Fibroblast of lung (primary cell): ENCODE measurements around the gene TOX2. TPM values are rescaled to one million over a fixed set of nuclear protein-coding genes. Genes with fewer than 3 reads are reported as not detected.

Experiments used
- DNase-seq, 2 donors: peaks; one replicate each; pipeline versions ENCODE4 v3.0.0 to v3.0.0-alpha.2; 2010; ENCODE audit warnings: low read depth in 2 of 2
- H2AFZ ChIP-seq: 2 replicates; pipeline ENCODE4 v1.5.1; 2012; ENCODE audit warnings: low read length, control low read depth, inconsistent platforms
- H3K27ac ChIP-seq: 2 replicates; pipeline ENCODE4 v1.5.1; 2011; ENCODE audit warnings: low read length, control low read depth; ENCODE audit not compliant: insufficient read depth
- H3K27me3 ChIP-seq: 2 replicates; pipeline ENCODE4 v1.5.1; 2011; ENCODE audit warnings: mild to moderate bottlenecking, low read length; ENCODE audit not compliant: control insufficient read depth, insufficient read depth
- H3K36me3 ChIP-seq: 2 replicates; pipeline ENCODE4 v1.5.1; 2011; ENCODE audit warnings: low read length; ENCODE audit not compliant: control insufficient read depth, insufficient read depth
- H3K4me1 ChIP-seq: 2 replicates; pipeline ENCODE4 v1.5.1; 2011; ENCODE audit warnings: low read length; ENCODE audit not compliant: control insufficient read depth, insufficient read depth; ENCODE audit errors: extremely low read depth
- H3K4me2 ChIP-seq: 2 replicates; pipeline ENCODE4 v1.5.1; 2011; ENCODE audit warnings: low read length, control low read depth; ENCODE audit not compliant: insufficient read depth; ENCODE audit errors: extremely low read depth
- H3K4me3 ChIP-seq, 4 experiments: fragments of 200-600 bp in 1 of 4; sonication (generic) in 1 of 4; replicated peaks in 1 of 4; 2 replicates each; pipeline ENCODE4 v1.5.1; 2011 to 2016; ENCODE audit warnings: low read length in 4 of 4, low read depth in 3 of 4, mild to moderate bottlenecking in 3 of 4, control low read depth in 2 of 4, inconsistent platforms in 1 of 4, mixed read lengths in 1 of 4; ENCODE audit not compliant: insufficient read depth in 1 of 4; ENCODE audit errors: control extremely low read depth in 1 of 4
- H3K79me2 ChIP-seq: 2 replicates; pipeline ENCODE4 v1.5.1; 2012; ENCODE audit warnings: mild to moderate bottlenecking, low read length, inconsistent platforms; ENCODE audit not compliant: control insufficient read depth, insufficient read depth
- H3K9ac ChIP-seq: 2 replicates; pipeline ENCODE4 v1.5.1; 2011; ENCODE audit warnings: mild to moderate bottlenecking, low read length, control low read depth; ENCODE audit not compliant: insufficient read depth
- H3K9me3 ChIP-seq: 2 replicates; pipeline ENCODE4 v1.5.1; 2012; ENCODE audit warnings: low read depth, low read length; ENCODE audit not compliant: control insufficient read depth, insufficient read depth
- H4K20me1 ChIP-seq: 2 replicates; pipeline ENCODE4 v1.5.1; 2011; ENCODE audit warnings: low read length; ENCODE audit not compliant: control insufficient read depth, insufficient read depth; ENCODE audit errors: extremely low read depth
- CTCF ChIP-seq, 2 donors: IDR thresholded peaks in 1 of 2; conservative IDR thresholded peaks in 1 of 2; 1 replicate in 1 of 2; 2 replicates in 1 of 2; pipeline ENCODE4 v1.5.1; 2011 to 2012; ENCODE audit warnings: low read length in 2 of 2, control low read depth in 1 of 2, inconsistent platforms in 1 of 2, low read depth in 1 of 2, mild to moderate bottlenecking in 1 of 2
- EZH2 ChIP-seq: IDR thresholded peaks from 2 replicates; pipeline ENCODE4 v1.5.1; 2012; ENCODE audit warnings: low read length, control low read depth, mild to moderate bottlenecking; ENCODE audit errors: missing control alignments
- polyA plus RNA-seq, 2 donors: library from polyadenylated mRNA; depleted of rRNA in 1 of 2; stranded (reverse) in 1 of 2; unstranded in 1 of 2; fragments of >200 nt; gene quantifications; 2 replicates each; pipeline ENCODE4 v1.2.1, GENCODE V29; 2011 to 2012; ENCODE audit warnings: missing spikeins in 1 of 2
- total RNA-seq: library from RNA; depleted of rRNA; stranded (reverse); fragments of >200 nt; gene quantifications from 2 replicates; pipeline ENCODE4 v1.2.1, GENCODE V29; 2014

Gene TOX2
- total and polyA plus RNA-seq, 2 donors (not counting 1 experiment from before 2014, with no cell fraction given): 5.9 to 9.6 TPM

DNA sequence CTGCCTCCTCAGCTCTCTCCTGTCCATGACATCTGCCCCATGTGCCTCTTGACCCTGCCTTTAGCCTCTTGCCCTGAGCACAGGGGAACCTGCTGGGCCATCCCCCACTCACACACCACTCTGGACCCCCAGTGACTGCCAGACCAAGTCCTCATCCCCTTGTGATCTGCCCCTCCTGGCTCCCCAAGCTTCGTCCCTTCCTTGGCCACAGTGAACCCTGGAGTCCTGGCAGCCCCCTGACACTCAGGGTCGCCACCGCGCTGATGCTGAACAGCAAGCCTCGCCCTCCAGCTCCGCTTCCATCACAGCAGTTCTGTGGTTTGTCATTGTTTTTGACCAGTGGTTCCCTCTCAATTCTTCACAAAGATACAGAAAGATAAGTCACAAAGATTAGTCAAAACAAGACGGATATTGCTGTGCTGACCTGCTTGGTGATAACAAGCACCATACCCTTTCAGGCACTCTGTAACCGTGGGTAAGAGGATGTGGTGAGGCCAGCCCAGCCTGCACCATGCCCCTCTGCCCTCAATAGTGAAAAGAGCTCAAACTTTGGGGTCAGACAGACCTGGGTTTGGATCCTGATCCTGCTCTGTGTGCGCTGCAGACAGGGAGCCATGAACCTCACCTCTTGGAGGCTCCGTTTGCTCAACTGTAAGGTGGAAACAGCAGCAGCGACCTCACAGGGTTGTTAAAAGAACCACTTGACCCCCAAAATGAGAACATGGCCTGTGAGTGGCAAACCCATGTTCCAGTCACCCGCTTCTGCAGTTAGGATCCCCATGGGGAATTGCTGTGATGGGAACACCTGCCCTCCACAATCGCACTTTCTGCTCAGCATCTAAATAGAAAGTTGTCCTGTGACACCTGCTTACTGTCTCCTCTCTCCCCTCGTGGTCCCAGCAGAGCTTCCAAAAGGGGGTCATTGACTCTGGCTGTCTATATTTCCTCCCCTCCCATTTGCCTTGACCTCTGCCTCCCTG, 114.5 kb downstream of the TOX2 start:
- Histone ChIP-seq H3K9me3 (no peaks in the 10 kb centered on the region), H3K4me3 (no peak overlapping the region), H3K4me2 (no peak overlapping the region), H2AFZ (no peak overlapping the region), H3K9ac (no peak overlapping the region), H3K79me2 (no peaks in the 10 kb centered on the region), H3K36me3 (no peaks in the 10 kb centered on the region), H3K4me1 (peaks cover 5% of the 10 kb centered on the region), H3K27me3 (no peaks in the 10 kb centered on the region), H4K20me1 (no peaks in the 10 kb centered on the region), H3K27ac (no peak overlapping the region)
- TF ChIP-seq EZH2: no peak
- TF ChIP-seq CTCF (conservative IDR thresholded peaks at IDR 0.05 in 1 of 2, IDR thresholded peaks at IDR 0.05 in 1 of 2; ENCODE audit: low read depth in 1 of 2, low read length in 2 of 2): no peak
- DNase-seq: no peak

- DNase-seq: no peak
- no peak for TF ChIP-seq CTCF (conservative IDR thresholded peaks at IDR 0.05 in 1 of 2, IDR thresholded peaks at IDR 0.05 in 1 of 2; ENCODE audit: low read depth in 1 of 2, low read length in 2 of 2)
- TF ChIP-seq EZH2: no peak
- H2AFZ ChIP-seq: no peak overlapping the region
- H3K36me3 ChIP-seq: peaks cover 2% of the 10 kb centered on the region
- no peak overlapping the region for H3K9ac ChIP-seq
- H3K4me1 ChIP-seq: peaks cover 5% of the 10 kb centered on the region
- H3K79me2 ChIP-seq: no peaks in the 10 kb centered on the region
- no peak overlapping the region for H3K4me2 ChIP-seq
- no peak overlapping the region for H3K4me3 ChIP-seq
- H3K9me3 ChIP-seq: no peaks in the 10 kb centered on the region
- H4K20me1 ChIP-seq: no peaks in the 10 kb centered on the region
- no peak overlapping the region for H3K27ac ChIP-seq
- H3K27me3 ChIP-seq: no peaks in the 10 kb centered on the region
Observed at GRCh38 chr20:44029848-44030230, 115.2 kb downstream of the TOX2 start.

DNA sequence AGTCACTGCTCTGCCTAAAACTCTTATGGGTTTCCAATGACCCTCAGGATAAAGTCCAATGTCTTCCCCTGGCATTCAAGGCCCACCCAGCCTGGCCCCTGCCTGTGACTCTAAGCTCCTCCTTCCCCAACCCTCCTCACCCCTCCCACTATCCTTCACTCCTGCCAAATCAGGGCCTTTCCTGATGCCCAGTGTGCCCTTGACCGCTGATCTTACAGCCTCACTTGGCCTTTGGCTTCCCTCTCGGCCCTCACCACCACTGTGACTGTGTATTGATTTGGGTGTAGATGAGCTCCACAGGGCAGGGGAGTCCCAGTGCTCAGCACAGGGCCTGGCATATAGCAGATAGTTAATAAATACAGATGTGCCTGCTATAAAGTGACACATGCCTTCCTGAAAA, 115.7 kb downstream of the TOX2 start:
- Histone ChIP-seq H3K79me2 (no peaks in the 10 kb centered on the region), H3K27ac (no peak overlapping the region), H3K4me1 (peaks cover 5% of the 10 kb centered on the region), H3K4me3 (no peak overlapping the region), H3K36me3 (peaks cover 2% of the 10 kb centered on the region), H4K20me1 (no peaks in the 10 kb centered on the region), H3K9me3 (no peaks in the 10 kb centered on the region), H3K9ac (no peak overlapping the region), H3K4me2 (no peak overlapping the region), H3K27me3 (no peaks in the 10 kb centered on the region), H2AFZ (no peak overlapping the region)
- TF ChIP-seq CTCF (conservative IDR thresholded peaks at IDR 0.05 in 1 of 2, IDR thresholded peaks at IDR 0.05 in 1 of 2; ENCODE audit: low read depth in 1 of 2, low read length in 2 of 2): no peak
- no peak for TF ChIP-seq EZH2
- DNase-seq: no peak
